Transverse colon (tissue), 4 donors: ENCODE data around the gene LURAP1L.

Experiments
- CTCF ChIP-seq, 5 experiments: fragments of 200-600 bp in 3 of 5; fragments of 450-650 bp in 2 of 5; sonication (generic) in 3 of 5; IDR thresholded peaks; 1 replicate in 2 of 5; 2 replicates in 3 of 5; pipeline ENCODE4 v1.5.1; 2016 to 2017; ENCODE audit warnings: antibody characterized with exemption in 5 of 5, inconsistent platforms in 3 of 5, mild to moderate bottlenecking in 2 of 5, moderate library complexity in 1 of 5
- EP300 ChIP-seq: sonication (generic); formaldehyde crosslinking; IDR thresholded peaks from one replicate; pipeline ENCODE4 v1.6.1; 2017; ENCODE audit warnings: antibody characterized with exemption, low read depth
- POLR2A ChIP-seq: fragments of 450-650 bp; IDR thresholded peaks from one replicate; pipeline ENCODE4 v1.6.1; 2016; ENCODE audit warnings: antibody characterized with exemption, mild to moderate bottlenecking, moderate library complexity
- POLR2AphosphoS5 ChIP-seq, 3 donors: sonication (generic); formaldehyde crosslinking; IDR thresholded peaks; one replicate each; pipeline ENCODE4 v1.6.1; 2016; ENCODE audit warnings: antibody characterized with exemption in 3 of 3

GRCh38 chr9:12797037-12797436 is 22.2 kb downstream of the LURAP1L start:
- TF ChIP-seq EP300 (no peak), POLR2A (no peak), CTCF (IDR thresholded peaks at IDR 0.05) (no peak), POLR2AphosphoS5 (IDR thresholded peaks at IDR 0.05) (no peak)
